Loucy (cell line): ENCODE data around the gene BCAT1.

Experiments
- CTCF ChIP-seq: fragments of 200-600 bp; sonication (generic); conservative IDR thresholded peaks from 2 replicates; pipeline ENCODE4 v1.5.1; 2014; ENCODE audit warnings: mild to moderate bottlenecking, antibody characterized with exemption, low read length
- EZH2phosphoT487 ChIP-seq: fragments of 200-600 bp; IDR thresholded peaks from 2 replicates; pipeline ENCODE4 v1.6.1; 2018; ENCODE audit warnings: antibody characterized with exemption, mild to moderate bottlenecking, moderate library complexity, borderline replicate concordance

GRCh38 chr12:24856541-24856940 is 92.4 kb downstream of the BCAT1 start:
- TF ChIP-seq EZH2phosphoT487 (no peak), CTCF (no peak)
